Measurements from ENCODE around the gene HOXA11.

The HOXA11 gene

DNA sequence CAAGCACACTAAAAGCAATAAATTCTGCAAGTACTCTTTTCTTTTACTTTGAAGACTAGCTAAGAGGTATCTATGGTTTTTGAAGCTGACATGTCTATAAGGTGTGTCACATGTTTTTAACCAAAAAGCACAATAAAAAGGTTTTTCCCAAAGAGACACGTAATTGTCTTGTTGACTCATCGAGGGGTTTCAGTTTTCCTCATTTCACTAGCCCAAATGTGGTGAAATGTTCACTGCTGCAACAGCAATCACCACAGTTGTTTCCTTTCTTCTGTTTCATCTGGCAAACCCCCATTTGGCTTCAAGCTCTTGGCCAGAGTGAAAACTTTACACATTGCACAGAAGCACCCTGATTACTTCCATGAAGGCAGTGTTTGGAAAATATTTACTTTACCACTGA is 50.6 kb downstream of the HOXA11 start:
- FAIRE-seq (peak; percentile 96), DNase-seq (ENCODE audit: low spot score) (peak; percentile 80)

- FAIRE-seq (no peak), DNase-seq (ENCODE audit: low spot score) (peak; percentile 10)
These were observed 51.4 kb downstream of the HOXA11 start for GRCh38 chr7:27133409-27134231.

- FAIRE-seq: no peak
These were observed 52.1 kb downstream of the HOXA11 start for GRCh38 chr7:27132978-27133377.

GRCh38 chr7:27132214-27132613 is 52.8 kb downstream of the HOXA11 start:
- peak; percentile 4 for DNase-seq (ENCODE audit: low spot score)
- peak; percentile 42 for FAIRE-seq

More at GRCh38 chr7:27132978-27133377, 52.1 kb downstream of the HOXA11 start:
- peak; percentile 3 for DNase-seq (ENCODE audit: low spot score)

DNA sequence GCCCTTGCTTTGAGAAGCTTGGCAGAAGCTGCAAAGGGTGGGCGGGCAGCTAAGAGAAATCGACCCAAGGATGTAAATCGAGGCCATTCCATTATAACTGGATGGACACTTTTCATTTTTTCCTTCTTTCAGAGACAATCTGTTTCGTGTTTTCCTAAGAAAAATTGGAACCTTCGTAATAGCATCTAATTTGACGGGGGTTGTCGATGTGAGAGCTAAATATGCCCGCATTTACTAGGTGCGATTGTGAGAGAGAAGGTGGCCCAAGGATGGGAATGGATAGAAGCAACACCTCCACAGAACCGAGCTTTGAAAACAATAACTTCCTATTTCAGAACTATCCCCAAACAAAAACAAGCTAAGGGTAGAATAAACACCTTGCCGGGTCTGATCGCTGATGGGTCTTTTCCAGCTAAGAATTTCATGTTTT is 53.6 kb downstream of the HOXA11 start:
- FAIRE-seq (no peak), DNase-seq (ENCODE audit: low spot score) (no peak)

Data from RCC 7860 (cell line).